Activated B cell treated with CpG ODN at 0.5 μM for 24 hours (primary cell): ENCODE measurements around the gene CYSTM1. TPM values are rescaled to one million over a fixed set of nuclear protein-coding genes. Genes with fewer than 3 reads are reported as not detected.

Experiments
- ATAC-seq: fragments of 200-7000 bp; cut with Tn5 transposase; one replicate; pipeline ENCODE4 v1.10.0; 2021; ENCODE audit warnings: low read depth, mild to moderate bottlenecking, moderate library complexity
- CTCF ChIA-PET: fragments of 350-600 bp; sonication (Branson Sonifier 250); formaldehyde crosslinking; loops from one replicate; lab custom pipeline; 2021; ENCODE audit warnings: antibody characterized with exemption; lab: Charles Lee
- POLR2A ChIA-PET: fragments of 350-600 bp; sonication (Branson Sonifier 250); formaldehyde crosslinking; loops from one replicate; lab custom pipeline; 2021; ENCODE audit warnings: antibody characterized with exemption; lab: Charles Lee
- DNase-seq: peaks from one replicate; pipeline ENCODE4 v3.0.0; 2022
- H3K27ac Mint-ChIP-seq: one replicate; pipeline ENCODE4 v1.8.0; 2020; ENCODE audit warnings: mixed read lengths
- H3K27me3 Mint-ChIP-seq: one replicate; pipeline ENCODE4 v1.8.0; 2021; ENCODE audit warnings: mixed read lengths
- H3K36me3 Mint-ChIP-seq: one replicate; pipeline ENCODE4 v1.8.0; 2021; ENCODE audit warnings: low read depth, mixed read lengths
- H3K4me1 Mint-ChIP-seq: one replicate; pipeline ENCODE4 v1.8.0; 2021; ENCODE audit warnings: mixed read lengths
- H3K4me3 Mint-ChIP-seq: one replicate; pipeline ENCODE4 v1.8.0; 2020; ENCODE audit warnings: mild to moderate bottlenecking, mixed read lengths
- H3K9me3 Mint-ChIP-seq: one replicate; pipeline ENCODE4 v1.8.0; 2020; ENCODE audit warnings: mixed read lengths
- CTCF ChIP-seq: fragments of 200-600 bp; IDR thresholded peaks from one replicate; pipeline ENCODE4 v1.8.0; 2022; ENCODE audit warnings: antibody characterized with exemption, mild to moderate bottlenecking
- intact Hi-C: fragments of 100-400 bp; cut with micrococcal nuclease; formaldehyde crosslinking; loops from one replicate; pipeline ENCODE4 v1.15.1; 2024
- total RNA-seq: library from RNA; stranded (reverse); gene quantifications from 2 replicates; pipeline ENCODE4 v1.2.3, GENCODE V29; 2022

The CYSTM1 gene
- total RNA-seq, 1 donor from 2014 or later = 20.1 TPM

GRCh38 chr5:140166911-140167310 is 8.1 kb upstream of the CYSTM1 start:
- TF ChIP-seq CTCF = no peak
- ChIA-PET CTCF (no interaction called here), POLR2A (interaction anchor here (0.6 kb wide), 1 partner anchor 374 kb away, joined by 6 read pairs; no protein-coding TSS in a partner anchor)
- ATAC-seq (no peak), DNase-seq (no peak)
- H3K4me1 Mint-ChIP-seq = no peaks in the 10 kb centered on the region
- no peaks in the 10 kb centered on the region for H3K9me3 Mint-ChIP-seq
- no peaks in the 10 kb centered on the region for H3K27me3 Mint-ChIP-seq
- H3K27ac Mint-ChIP-seq = no peak overlapping the region
- no peak overlapping the region for H3K4me3 Mint-ChIP-seq
- H3K36me3 Mint-ChIP-seq = no peaks in the 10 kb centered on the region
- intact Hi-C loops = no loop called here

- Mint-ChIP-seq H3K27me3 (no peaks in the 10 kb centered on the region), H3K4me1 (no peaks in the 10 kb centered on the region), H3K27ac (no peak overlapping the region), H3K36me3 (no peaks in the 10 kb centered on the region), H3K4me3 (no peak overlapping the region), H3K9me3 (no peaks in the 10 kb centered on the region)
- ChIA-PET CTCF (interaction anchor here (2.1 kb wide), 1 partner anchor 22 kb away, joined by 7 read pairs; no protein-coding TSS in a partner anchor), POLR2A (no interaction called here)
- ATAC-seq (no peak), DNase-seq (no peak)
- TF ChIP-seq CTCF = no peak
- intact Hi-C loops = no loop called here
Measured at GRCh38 chr5:140168371-140168770, 6.6 kb upstream of the CYSTM1 start.

- Mint-ChIP-seq H3K36me3 (no peaks in the 10 kb centered on the region), H3K4me1 (peaks cover 4% of the 10 kb centered on the region), H3K27ac (no peak overlapping the region), H3K27me3 (no peaks in the 10 kb centered on the region), H3K9me3 (no peaks in the 10 kb centered on the region), H3K4me3 (no peak overlapping the region)
- CTCF ChIA-PET = interaction anchor here (2.1 kb wide), 1 partner anchor 23 kb away, joined by 7 read pairs; no protein-coding TSS in a partner anchor
- TF ChIP-seq CTCF = no peak
- intact Hi-C loops = no loop called here
- DNase-seq (no peak), ATAC-seq (no peak)
- POLR2A ChIA-PET = no interaction called here
Measured at GRCh38 chr5:140169410-140169809, 5.6 kb upstream of the CYSTM1 start.

- ATAC-seq (no peak), DNase-seq (no peak)
- no peak for TF ChIP-seq CTCF
- peaks cover 5% of the 10 kb centered on the region for H3K36me3 Mint-ChIP-seq
- H3K27ac Mint-ChIP-seq = no peak overlapping the region
- CTCF ChIA-PET = no interaction called here
- H3K4me1 Mint-ChIP-seq = peaks cover 15% of the 10 kb centered on the region
- H3K4me3 Mint-ChIP-seq = no peak overlapping the region
- intact Hi-C loops = loop anchor here (10.0 kb wide), 5 partner anchors 472 to 1598 kb away; partner anchors contain the start of genes CTNNA1, DNAJC18, HSPA9 and IK
- H3K27me3 Mint-ChIP-seq = no peaks in the 10 kb centered on the region
- no peaks in the 10 kb centered on the region for H3K9me3 Mint-ChIP-seq
- POLR2A ChIA-PET = no interaction called here
Measured at GRCh38 chr5:140172483-140172882, 2.5 kb upstream of the CYSTM1 start.

GRCh38 chr5:140174014-140174413 is 974 bp upstream of the CYSTM1 start:
- no peaks in the 10 kb centered on the region for H3K27me3 Mint-ChIP-seq

More at GRCh38 chr5:140174014-140174413, 974 bp upstream of the CYSTM1 start:
- Mint-ChIP-seq H3K9me3 (no peaks in the 10 kb centered on the region), H3K36me3 (peaks cover 5% of the 10 kb centered on the region), H3K27ac (peak overlapping the region; percentile 38), H3K4me3 (peak overlapping the region; percentile 93), H3K4me1 (peaks cover 15% of the 10 kb centered on the region)
- DNase-seq = no peak
- ChIA-PET POLR2A (interaction anchor here (0.6 to 2.4 kb wide), 3 partner anchors 66 to 1630 kb away, joined by 3 to 15 read pairs (median 5); no protein-coding TSS in a partner anchor), CTCF (interaction anchor here (0.9 to 1.5 kb wide), 2 partner anchors 28 to 30 kb away, joined by 4 read pairs; no protein-coding TSS in a partner anchor)
- intact Hi-C loops = loop anchor here (2.0 to 10.0 kb wide), 6 partner anchors 67 to 1599 kb away; partner anchors contain the start of genes CTNNA1, DNAJC18, HSPA9 and IK
- no peak for TF ChIP-seq CTCF
- no peak for ATAC-seq
